Thyroid gland (tissue), 4 donors: ENCODE data around the gene KRT38. TPM values are rescaled to one million over a fixed set of nuclear protein-coding genes. Genes with fewer than 3 reads are reported as not detected.

ENCODE experiments used
- DNase-seq, 2 donors: peaks; one replicate each; pipeline ENCODE4 v3.0.0-alpha.2; 2019
- H3K27ac ChIP-seq, 3 donors: fragments of 200-600 bp; sonication (generic); 1 replicate in 2 of 3; 2 replicates in 1 of 3; pipeline ENCODE4 v1.5.1; 2016 to 2019; ENCODE audit warnings: mild to moderate bottlenecking in 1 of 3, moderate library complexity in 1 of 3
- H3K27me3 ChIP-seq: fragments of 200-600 bp; sonication (generic); one replicate; pipeline ENCODE4 v1.5.1; 2019
- H3K36me3 ChIP-seq, 2 donors: fragments of 200-600 bp; sonication (generic); one replicate each; pipeline ENCODE4 v1.5.1; 2016 to 2019
- H3K4me1 ChIP-seq, 2 donors: fragments of 200-600 bp; sonication (generic); one replicate each; pipeline ENCODE4 v1.5.1; 2017 to 2019
- H3K4me3 ChIP-seq, 3 donors: fragments of 200-600 bp; sonication (generic); replicated peaks in 1 of 3; 1 replicate in 2 of 3; 2 replicates in 1 of 3; pipeline ENCODE4 v1.5.1; 2016; ENCODE audit warnings: mild to moderate bottlenecking in 1 of 3
- H3K9me3 ChIP-seq: fragments of 200-600 bp; sonication (generic); one replicate; pipeline ENCODE4 v1.5.1; 2017
- POLR2A ChIP-seq, 2 donors: fragments of 450-650 bp; IDR thresholded peaks; one replicate each; pipeline ENCODE4 v1.6.1; 2017; ENCODE audit warnings: antibody characterized with exemption in 2 of 2, mild to moderate bottlenecking in 2 of 2, moderate library complexity in 1 of 2
- WGBS, 2 donors: methylation state at CpG; one replicate each; pipeline ENCODE4 v1.1.5; 2017; 5-methylcytosine and 5-hydroxymethylcytosine counted together
- intact Hi-C: fragments of 100-400 bp; cut with DNase I; formaldehyde crosslinking; loops from one replicate; pipeline ENCODE4 v1.15.1; 2023
- total RNA-seq, 4 donors: library from RNA; depleted of rRNA; stranded (reverse); fragments of >200 nt; gene quantifications; one replicate each; pipeline ENCODE4 v1.2.3, GENCODE V29; 2016
- TF ChIP-seq, protein P1 (sequence below), 6 experiments: fragments of 200-600 bp in 3 of 6; fragments of 450-650 bp in 3 of 6; sonication (generic) in 3 of 6; IDR thresholded peaks; one replicate each; pipeline ENCODE4 v1.5.1; 2016 to 2019; ENCODE audit warnings: antibody characterized with exemption in 6 of 6, mild to moderate bottlenecking in 2 of 6, inconsistent platforms in 1 of 6, moderate library complexity in 1 of 6

Gene KRT38
- total RNA-seq, 4 donors from 2014 or later = not detected

DNA sequence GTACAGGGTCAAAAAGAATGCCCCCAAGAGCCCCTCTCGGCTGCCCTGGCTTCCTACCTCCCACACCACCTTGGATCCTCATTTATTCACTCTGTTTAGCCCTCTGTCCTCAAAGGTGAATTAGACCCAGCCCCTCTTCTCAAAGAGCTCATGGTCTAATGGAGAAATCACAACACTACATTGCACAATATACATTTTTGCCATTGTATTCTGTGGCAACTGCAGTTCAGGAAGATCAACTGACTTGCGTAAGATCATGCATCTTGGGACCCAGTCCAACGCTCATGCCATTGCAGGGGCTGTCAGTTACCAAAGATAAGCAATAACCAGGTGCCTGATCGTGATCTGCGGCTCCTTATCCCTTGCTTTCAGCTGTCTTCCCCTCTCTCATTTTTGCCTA is 1.4 kb downstream of the KRT38 start:
- Histone ChIP-seq H3K4me1 (no peaks in the 10 kb centered on the region), H3K9me3 (no peaks in the 10 kb centered on the region), H3K36me3 (no peaks in the 10 kb centered on the region), H3K27ac (no peak overlapping the region), H3K4me3 (no peak overlapping the region), H3K27me3 (no peaks in the 10 kb centered on the region)
- no peak for DNase-seq
- TF ChIP-seq POLR2A (IDR thresholded peaks at IDR 0.05) = no peak
- TF ChIP-seq, protein P1, sequence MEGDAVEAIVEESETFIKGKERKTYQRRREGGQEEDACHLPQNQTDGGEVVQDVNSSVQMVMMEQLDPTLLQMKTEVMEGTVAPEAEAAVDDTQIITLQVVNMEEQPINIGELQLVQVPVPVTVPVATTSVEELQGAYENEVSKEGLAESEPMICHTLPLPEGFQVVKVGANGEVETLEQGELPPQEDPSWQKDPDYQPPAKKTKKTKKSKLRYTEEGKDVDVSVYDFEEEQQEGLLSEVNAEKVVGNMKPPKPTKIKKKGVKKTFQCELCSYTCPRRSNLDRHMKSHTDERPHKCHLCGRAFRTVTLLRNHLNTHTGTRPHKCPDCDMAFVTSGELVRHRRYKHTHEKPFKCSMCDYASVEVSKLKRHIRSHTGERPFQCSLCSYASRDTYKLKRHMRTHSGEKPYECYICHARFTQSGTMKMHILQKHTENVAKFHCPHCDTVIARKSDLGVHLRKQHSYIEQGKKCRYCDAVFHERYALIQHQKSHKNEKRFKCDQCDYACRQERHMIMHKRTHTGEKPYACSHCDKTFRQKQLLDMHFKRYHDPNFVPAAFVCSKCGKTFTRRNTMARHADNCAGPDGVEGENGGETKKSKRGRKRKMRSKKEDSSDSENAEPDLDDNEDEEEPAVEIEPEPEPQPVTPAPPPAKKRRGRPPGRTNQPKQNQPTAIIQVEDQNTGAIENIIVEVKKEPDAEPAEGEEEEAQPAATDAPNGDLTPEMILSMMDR (IDR thresholded peaks at IDR 0.05) = no peak
- intact Hi-C loops = no loop called here
- WGBS, 2 donors = 71 to 85% methylated on average over 4 to 5 of the region's 5 CpGs

DNA sequence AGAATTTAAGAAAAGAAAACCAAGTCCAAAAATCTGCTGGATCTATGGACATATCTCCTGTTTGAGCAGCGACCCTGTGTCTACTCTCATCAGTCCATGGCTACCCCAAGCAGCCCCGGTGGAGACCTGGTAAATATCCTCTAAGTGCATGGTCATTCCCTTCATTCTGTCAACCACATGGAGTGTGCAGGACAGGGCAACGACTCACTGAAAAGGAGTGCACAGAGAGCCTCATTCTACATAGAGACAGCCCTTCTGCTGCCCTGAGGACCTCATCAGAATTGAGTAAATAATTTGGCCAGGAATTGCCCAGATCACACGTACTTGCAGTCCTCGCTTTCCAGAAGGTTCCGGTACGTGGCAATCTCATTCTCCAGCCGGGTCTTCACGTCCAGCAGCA is 3.0 kb downstream of the KRT38 start:
- Histone ChIP-seq H3K27ac (no peak overlapping the region), H3K4me3 (no peak overlapping the region), H3K27me3 (no peaks in the 10 kb centered on the region), H3K36me3 (no peaks in the 10 kb centered on the region), H3K9me3 (no peaks in the 10 kb centered on the region), H3K4me1 (no peaks in the 10 kb centered on the region)
- no peak for DNase-seq
- WGBS, 2 donors = 84 to 87% methylated on average over 9 of the region's 9 CpGs
- no peak for TF ChIP-seq POLR2A (IDR thresholded peaks at IDR 0.05)
- TF ChIP-seq, protein P1 (IDR thresholded peaks at IDR 0.05) = no peak
- intact Hi-C loops = no loop called here

DNA sequence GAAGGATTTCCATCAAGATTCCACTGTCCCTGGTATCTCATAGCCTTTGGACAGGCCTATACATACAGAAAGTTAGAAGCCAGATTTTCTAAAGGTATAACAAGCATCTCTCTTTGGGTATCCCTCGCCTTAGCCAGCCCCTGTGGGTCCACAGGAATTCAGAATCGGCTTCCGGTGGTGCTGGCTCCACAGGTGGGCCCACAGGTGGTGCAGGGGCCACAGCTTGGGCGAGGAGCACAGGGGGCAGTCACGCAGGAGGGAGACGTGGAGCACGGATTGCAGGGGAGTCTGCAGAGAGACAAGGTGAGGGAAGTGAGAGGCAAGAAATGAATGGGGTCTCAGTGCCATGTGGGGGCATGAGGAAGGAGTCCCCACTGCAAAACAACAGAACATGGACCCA is 3.5 kb downstream of the KRT38 start:
- no peaks in the 10 kb centered on the region for H3K4me1 ChIP-seq
- no peaks in the 10 kb centered on the region for H3K9me3 ChIP-seq
- no peak for TF ChIP-seq POLR2A (IDR thresholded peaks at IDR 0.05)
- TF ChIP-seq, protein P1 (IDR thresholded peaks at IDR 0.05) = no peak
- H3K4me3 ChIP-seq = no peak overlapping the region
- intact Hi-C loops = no loop called here
- 88 to 90% methylated on average over 7 of the region's 7 CpGs for WGBS, 2 donors
- no peak overlapping the region for H3K27ac ChIP-seq
- H3K36me3 ChIP-seq = no peaks in the 10 kb centered on the region
- H3K27me3 ChIP-seq = no peaks in the 10 kb centered on the region
- no peak for DNase-seq

DNA sequence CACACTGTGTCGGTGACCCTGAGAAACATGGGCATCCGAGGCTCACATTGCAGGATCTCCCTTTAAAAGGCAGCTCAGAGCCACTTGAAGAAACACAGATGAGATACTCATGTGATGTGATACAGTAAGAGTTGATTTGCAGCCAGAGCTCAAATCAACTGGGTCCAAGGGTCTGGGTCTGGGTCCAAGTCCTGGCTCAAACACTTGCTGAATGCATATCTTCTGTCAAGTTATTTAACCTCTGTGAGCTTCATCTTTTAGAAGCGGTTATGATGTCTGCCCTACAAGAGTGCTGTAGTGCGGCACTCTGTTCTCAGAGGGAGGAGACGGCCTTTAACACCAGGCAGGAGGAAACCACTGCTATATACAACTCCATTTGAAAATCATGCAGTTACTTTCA is 6.4 kb downstream of the KRT38 start:
- H3K4me3 ChIP-seq = no peak overlapping the region
- no peaks in the 10 kb centered on the region for H3K36me3 ChIP-seq
- TF ChIP-seq, protein P1 (IDR thresholded peaks at IDR 0.05) = no peak
- TF ChIP-seq POLR2A (IDR thresholded peaks at IDR 0.05) = no peak
- no peaks in the 10 kb centered on the region for H3K4me1 ChIP-seq
- no peaks in the 10 kb centered on the region for H3K9me3 ChIP-seq
- DNase-seq = no peak
- 47 to 61% methylated on average over 5 of the region's 5 CpGs for WGBS, 2 donors
- intact Hi-C loops = no loop called here
- H3K27ac ChIP-seq = no peak overlapping the region
- H3K27me3 ChIP-seq = no peaks in the 10 kb centered on the region

DNA sequence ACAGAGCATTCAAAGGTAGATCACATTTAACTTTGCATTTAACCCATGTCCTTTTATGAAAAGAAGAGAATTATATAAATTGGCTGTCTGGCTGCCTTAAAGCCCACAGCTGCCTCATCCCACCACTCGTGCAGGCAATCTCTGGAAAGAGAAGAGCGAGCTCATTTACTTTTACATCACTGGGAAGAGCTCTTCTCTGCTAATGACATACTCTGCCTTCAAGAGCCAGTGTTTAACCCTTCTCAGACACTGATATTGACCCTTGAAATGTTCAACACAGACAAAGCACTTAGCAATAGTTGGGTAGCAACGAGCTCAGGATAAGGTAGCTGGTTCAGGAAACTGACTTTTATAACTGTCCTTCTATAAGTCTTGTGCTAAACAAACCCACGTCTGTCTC is 6.8 kb downstream of the KRT38 start:
- TF ChIP-seq, protein P1 (IDR thresholded peaks at IDR 0.05) = no peak
- TF ChIP-seq POLR2A (IDR thresholded peaks at IDR 0.05) = no peak
- H3K4me1 ChIP-seq = no peaks in the 10 kb centered on the region
- no peak for DNase-seq
- H3K9me3 ChIP-seq = no peaks in the 10 kb centered on the region
- no peaks in the 10 kb centered on the region for H3K27me3 ChIP-seq
- H3K36me3 ChIP-seq = no peaks in the 10 kb centered on the region
- H3K4me3 ChIP-seq = no peak overlapping the region
- no peak overlapping the region for H3K27ac ChIP-seq
- intact Hi-C loops = no loop called here
- 29 to 32% methylated on average over 4 of the region's 4 CpGs for WGBS, 2 donors
